Activated CD8-positive, alpha-beta memory T cell treated with anti-CD3 and anti-CD28 coated beads, Interleukin-2, amount 50 U/mL, for 4 hours (primary cell): ENCODE measurements around the gene ZMIZ1.

Source experiments
- DNase-seq: peaks from one replicate; pipeline ENCODE4 v3.0.0-alpha.2; 2020

Gene ZMIZ1

DNA sequence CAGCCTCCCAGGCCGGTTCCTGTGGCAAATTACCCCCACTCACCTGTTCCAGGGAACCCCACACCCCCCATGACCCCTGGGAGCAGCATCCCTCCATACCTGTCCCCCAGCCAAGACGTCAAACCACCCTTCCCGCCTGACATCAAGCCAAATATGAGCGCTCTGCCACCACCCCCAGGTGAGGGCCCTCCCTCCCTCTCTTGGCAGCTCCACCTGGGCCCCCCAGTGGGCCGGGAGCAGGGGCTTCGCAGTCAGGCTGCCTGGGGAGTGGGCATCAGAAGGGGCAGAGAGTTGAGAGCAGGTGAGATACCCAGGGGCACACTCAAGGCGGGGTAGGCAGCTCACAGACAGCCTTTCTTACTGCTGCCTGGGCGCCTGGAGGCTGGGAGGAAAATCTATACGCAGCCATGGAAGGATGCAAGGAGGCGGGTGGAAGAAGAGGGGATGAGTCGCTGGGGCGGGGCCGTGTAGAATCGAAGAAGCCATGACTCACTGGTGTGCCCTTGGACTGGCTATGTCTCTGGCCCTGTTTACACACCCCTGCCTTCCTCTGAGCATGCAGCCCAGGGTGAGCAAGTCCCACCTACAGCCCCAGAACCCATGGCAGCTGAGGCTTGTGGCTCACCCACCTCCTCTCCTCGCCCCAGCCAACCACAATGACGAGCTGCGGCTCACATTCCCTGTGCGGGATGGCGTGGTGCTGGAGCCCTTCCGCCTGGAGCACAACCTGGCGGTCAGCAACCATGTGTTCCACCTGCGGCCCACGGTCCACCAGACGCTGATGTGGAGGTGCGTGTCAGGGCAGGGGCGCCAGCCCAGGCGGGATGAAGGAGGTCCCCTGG, 229.9 kb downstream of the ZMIZ1 start:
- peak; percentile 51 for DNase-seq

DNA sequence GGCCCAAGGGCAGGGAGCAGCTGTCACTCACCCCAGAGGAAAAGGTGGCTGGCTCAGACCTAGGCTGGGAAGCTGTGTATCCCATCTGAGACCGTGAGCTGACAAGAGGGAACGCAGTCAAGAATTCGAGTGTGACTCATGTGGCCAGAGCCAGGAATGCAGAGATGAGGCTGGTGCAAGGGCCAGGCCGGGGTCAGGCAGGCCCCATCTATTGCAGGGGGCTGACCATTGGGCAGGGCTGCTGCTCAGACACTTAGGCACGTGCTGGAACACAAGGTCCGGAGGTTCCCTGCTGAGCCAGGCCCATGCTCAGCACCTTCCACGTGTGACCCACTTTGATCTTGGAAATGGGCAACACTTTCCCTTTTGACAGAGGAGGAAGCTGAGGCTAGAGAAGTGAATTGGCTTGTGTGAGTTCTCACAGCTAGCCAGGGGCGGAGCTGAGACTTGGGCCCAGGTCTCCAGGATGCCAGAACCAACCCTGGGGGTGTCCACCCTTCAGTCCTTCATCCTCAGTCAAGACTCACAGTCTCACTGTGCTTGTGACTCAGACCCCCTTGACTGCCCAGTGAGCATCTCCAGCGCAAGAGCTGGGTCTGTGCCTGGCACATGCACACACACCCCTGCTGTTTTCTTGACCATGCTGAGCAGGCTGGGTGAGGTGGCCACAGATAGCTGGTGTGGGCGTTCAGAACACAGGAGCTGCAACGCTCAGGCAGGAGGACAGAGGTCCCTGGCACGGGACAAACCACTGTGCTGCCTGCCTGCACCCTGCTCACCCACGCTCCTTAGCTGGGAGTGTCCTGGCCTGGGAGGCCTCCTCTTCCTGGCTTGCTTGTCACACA, 230.9 kb downstream of the ZMIZ1 start:
- DNase-seq, result no peak

DNA sequence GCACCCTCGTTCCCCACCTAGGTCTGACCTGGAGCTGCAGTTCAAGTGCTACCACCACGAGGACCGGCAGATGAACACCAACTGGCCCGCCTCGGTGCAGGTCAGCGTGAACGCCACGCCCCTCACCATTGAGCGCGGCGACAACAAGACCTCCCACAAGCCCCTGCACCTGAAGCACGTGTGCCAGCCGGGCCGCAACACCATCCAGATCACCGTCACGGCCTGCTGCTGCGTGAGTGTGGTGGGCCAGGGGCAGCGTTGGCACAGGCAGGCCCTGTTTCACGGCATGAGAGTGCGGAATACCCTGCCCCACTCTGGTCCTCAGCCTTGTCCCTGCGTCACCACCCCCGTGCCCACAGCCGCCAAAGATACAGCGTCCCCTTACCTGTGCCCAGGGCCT, 231.9 kb downstream of the ZMIZ1 start:
- no peak for DNase-seq

DNA sequence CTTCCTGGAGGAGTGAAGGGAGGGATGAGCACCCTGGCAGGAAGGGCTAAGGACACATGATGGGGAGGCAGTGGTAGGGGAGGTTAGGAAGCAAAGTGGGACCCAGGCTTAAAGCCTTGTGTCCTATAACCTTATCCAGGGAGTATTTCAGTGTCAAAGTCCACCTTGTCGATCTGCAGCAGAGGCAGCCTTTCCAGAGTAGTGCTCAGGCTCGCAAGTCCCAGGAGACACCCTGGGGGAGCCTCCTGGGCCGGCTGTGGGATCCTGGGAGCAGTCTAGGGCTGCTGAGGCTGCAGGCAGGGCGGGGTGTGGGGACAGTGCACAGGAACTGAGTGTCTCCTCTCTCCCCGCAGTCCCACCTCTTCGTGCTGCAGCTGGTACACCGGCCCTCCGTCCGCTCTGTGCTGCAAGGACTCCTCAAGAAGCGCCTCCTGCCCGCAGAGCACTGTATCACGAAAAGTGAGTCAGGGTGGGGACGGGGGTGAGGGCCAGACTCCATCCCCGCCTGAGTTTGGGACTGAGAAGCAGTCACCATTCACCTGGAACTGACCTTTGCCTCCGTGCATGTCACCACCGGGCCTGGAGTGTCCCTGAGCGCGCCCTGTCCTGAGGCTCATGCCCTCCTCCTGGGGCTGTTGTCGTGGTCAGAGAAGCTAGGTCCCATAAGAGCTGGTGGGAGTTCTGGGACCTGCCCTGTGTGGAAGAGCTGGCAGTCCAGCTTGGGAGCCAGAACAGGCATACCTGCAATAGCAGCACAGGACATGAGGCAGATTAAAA, 233.2 kb downstream of the ZMIZ1 start:
- no peak for DNase-seq

DNA sequence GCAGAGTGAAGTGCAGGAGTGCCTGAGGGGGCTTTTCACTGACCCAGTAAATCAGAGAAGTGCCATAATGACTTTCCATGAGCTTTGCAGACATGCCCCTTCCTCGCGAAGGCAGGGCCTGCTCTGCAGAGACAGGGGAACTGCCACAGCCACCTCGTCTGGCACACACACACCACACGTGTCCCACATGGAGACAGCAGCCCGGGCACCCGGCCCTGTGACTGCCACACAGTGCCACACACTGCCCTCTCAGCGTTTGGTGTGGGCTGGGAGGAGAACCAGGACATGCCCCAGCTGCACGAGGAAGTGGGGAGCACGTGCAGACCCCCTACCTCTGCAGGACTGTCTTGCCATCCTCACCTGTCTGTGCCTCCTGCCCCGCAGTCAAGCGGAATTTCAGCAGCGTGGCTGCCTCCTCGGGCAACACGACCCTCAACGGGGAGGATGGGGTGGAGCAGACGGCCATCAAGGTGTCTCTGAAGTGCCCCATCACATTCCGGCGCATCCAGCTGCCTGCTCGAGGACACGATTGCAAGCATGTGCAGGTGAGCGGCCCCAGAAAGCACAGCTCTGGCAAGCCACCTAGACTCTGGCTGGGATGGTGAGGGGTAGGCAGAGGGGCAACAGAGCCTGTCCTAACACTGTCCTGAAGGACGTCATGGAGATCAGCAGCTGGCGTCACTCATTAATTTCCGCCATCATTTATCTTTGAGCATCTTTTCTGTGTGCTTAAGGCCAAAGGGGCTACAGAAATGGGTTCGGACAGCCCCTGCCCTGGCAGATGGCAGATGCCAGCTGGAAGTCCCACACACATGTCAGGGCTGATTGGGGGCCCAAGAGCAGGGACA, 235.1 kb downstream of the ZMIZ1 start:
- no peak for DNase-seq

DNA sequence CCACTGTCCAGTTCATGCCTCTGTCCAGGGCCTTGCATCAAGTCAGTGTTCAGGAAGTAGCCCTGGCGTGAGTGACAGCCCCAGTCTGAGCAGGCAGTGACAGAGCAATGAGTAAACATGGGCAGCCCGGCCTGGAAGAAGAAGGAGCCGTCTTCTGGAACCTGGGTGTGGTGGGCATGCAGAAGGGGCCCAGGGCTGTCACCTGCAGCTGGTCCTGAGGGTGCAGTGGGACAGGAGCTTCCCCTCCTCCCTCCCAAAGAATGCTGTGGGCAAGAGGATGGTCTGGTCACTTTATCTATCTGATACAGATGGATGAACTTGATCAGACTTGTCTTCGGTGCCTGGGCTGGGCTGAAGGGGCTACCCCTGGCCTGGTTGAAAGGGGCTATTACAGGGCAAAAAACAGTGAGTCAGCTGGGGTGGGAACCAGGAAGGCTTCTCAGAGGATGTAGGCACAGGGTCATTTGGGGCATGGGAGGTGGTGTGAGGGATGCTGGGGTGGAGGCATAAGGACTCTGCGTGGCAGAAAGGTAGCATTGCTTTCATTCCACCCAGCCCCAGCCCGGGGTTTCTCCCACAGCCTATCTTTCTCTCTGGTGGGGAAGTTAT, 235.8 kb downstream of the ZMIZ1 start:
- DNase-seq, result no peak

DNA sequence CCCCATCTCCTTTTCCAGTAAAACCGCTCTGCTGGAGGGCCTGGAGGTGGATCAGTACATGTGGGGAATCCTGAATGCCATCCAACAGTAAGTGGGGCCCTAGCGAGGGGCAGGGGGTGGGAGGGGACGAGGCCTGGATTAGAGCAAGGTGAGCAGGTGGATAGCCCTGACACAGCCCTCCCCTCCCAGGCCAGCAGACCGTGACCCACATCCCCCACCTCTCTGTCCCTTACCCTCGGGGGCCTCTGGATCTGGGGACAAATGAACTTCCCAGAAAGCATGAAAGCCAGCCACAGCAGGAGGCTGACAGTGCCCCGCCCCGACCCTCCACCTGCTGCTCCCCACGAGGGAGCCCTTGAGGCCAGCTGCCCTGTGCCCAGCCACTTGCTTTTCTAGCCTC, 236.7 kb downstream of the ZMIZ1 start:
- DNase-seq, result no peak

DNA sequence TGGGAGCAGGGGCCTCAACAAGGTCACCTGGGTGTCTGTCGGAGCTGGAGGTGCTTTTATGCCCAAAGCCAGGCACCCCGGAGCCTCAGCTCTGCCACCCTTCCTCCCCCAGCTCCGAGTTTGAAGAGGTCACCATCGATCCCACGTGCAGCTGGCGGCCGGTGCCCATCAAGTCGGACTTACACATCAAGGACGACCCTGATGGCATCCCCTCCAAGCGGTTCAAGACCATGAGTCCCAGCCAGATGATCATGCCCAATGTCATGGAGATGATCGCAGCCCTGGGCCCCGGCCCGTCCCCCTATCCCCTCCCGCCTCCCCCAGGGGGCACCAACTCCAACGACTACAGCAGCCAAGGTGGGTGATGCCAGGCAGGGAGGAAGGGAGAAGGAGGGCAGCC, 237.2 kb downstream of the ZMIZ1 start:
- no peak for DNase-seq

DNA sequence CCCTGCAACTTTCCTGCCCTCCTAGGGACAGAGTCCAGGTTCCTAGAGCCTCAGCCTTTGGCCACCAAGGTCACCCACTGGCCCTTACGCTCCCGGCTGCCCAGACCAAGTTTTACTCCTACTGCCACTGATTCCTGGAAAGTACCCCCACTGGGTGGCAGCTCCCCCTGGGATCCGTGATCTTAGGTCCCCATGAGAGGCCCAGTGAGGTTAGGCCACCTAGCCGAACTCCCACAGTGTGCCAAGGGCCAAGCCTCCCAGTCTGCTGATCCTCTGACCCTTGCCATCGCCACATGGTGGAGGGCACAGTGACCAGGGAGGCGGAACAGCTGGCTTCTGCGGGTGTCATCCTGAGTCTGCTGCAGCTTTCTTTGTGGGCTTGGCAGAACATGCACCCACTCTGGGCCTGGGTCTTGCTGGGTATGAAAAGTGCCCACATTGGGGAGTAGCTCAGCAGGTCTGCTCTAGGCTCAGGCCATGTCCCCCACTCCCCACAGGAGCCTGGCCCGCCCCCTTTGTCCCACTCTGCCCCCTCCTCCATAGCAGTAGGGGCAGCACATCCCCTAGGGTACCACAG, 238.0 kb downstream of the ZMIZ1 start:
- no peak for DNase-seq

DNA sequence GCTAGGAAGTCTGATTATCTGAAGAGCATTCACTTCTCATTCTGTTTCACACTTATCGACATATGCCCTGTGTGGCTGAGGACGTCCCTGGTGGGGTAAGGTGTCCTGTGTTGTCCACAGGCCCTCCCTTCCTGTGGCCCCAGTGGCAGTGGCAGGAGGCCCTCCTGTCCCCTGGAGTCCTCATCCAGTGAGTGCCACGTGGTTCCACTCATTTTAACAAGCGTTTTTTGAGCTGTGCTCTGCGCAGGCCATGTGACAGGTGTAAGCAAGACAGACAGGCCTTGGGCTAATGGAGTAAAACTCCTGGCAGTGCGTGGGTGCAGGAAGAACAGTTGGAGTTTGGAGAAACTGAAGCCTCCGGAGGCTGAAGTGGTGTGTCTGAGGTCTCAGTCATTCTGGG, 239.2 kb downstream of the ZMIZ1 start:
- no peak for DNase-seq

DNA sequence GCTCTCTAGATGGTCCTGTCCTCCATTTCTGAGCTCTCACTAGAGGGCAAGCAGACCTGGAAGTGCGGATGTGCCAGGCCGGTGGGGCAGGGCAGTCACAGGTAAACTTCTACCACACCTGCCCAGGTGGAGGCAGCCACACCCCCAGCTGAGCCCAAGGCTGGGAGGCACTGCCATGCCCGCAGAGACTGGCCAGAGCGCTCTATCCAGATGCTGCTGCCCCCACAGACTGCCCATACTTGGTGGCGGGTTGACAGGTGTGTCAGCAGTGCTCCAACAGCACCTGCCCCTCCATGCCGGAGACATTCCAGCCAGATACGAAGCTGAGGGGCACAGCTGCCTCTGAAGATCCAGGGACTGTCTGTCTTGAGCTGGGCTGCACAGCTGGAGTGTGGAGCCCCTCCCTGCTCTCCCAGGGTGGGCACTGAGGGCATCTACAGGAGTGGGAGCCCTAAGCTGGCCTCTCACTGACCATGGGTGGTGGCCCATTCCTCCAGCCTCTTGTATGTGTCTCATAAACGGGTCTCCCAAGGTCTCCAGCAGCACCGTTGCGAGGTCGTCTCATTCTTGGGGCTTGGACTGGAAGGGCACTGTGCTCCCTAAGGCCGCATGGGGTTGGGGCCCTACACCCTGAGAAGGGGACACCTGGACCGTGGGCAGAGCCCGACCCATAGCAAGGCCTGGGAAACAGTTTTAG, 240.4 kb downstream of the ZMIZ1 start:
- no peak for DNase-seq

DNA sequence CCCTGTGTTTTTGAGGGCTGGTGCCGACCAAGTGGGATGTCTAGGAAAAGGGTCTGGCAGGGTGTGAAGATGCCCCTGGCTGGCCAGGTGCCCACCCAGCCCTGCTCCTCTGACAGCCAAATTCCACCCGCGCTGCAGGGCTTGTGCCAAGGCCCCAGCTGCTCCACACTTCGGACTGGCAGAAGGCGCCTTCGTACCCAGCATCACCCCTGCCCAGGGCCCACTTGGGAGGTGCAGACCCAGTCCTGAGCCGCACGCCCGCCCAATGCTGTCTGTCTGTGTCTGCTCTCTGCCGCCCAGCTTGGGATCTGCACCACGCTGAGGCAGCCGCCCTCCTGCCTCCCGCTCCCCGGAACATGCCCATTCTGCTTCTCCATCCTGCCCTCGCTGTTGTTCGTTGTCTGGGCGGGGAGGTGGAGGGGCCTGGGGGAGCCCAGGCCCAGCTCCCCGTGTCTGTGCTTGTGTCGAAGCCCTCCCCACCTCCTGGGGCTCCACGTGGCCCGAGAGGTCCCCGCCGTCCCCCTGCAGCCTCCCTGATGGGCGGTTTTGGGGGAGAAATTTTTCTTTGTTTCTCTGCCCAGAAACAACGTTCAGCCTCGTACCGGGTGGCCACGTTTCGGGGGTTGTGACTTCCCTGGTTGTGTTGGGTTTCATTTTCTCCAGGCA, 241.6 kb downstream of the ZMIZ1 start:
- DNase-seq, result no peak

DNA sequence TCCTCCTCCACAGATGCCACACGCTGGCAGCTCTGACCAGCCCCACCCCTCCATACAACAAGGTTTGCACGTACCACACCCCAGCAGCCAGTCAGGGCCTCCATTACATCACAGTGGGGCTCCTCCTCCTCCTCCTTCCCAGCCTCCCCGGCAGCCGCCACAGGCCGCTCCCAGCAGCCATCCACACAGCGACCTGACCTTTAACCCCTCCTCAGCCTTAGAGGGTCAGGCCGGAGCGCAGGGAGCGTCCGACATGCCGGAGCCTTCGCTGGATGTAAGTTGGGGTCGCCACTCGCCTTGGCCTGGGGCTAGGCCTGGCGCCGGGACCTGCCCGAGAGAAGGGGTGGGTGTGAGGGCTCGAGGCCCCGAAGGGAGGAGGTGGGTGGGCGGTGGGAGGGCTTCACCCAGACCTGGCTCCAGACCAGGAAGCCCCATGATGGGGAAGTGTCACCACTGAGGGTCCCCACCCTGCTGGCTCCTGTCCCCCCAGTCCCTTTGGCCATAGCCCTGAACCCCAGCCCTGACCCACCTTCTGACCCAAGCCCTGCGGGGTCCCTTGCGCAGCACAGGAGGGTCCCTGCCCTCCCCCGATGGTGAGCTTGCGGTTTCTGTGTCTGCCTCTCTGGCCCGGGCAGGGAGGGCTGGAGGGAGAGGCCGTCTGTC, 242.3 kb downstream of the ZMIZ1 start:
- DNase-seq, result no peak

DNA sequence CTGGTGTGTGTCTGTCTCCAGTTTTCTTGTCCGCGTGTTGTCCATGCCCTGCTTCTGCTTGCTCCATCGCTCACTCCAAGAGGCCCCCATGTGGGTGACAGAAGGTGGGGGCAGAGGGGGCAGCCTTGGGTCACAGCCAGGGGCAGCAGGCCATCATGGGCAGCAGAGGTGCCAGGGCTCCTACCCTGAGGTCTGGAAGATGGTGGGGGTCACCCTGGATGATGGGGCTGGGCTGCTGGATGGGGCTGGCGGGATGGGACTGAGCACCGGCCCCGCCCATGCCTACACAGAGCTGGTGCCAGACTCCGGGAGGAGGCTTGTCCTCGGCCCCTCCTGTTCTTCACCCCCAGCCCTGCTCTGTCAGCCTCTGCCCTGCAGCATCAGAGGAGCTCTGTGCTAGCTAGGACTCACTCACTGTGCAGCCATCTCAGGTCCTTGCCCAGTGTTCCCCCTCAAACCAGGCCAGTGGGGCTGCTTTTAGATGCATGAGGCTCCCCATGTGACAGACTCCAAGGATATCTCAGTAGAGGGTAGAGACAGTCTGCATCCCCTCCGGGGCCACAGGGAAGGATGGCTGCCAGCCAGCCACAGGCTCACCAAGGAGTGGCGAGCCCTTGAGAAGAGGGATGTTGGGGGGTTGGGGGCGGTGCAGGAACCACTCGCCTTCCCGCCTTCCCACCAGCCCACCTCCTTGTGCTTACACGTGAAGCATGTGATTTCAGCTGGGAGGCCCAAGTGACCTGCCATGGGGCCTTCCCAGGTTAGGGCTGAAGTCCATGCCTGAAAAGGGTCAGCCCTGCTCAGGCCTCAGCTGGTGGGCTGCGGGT, 243.0 kb downstream of the ZMIZ1 start:
- no peak for DNase-seq

DNA sequence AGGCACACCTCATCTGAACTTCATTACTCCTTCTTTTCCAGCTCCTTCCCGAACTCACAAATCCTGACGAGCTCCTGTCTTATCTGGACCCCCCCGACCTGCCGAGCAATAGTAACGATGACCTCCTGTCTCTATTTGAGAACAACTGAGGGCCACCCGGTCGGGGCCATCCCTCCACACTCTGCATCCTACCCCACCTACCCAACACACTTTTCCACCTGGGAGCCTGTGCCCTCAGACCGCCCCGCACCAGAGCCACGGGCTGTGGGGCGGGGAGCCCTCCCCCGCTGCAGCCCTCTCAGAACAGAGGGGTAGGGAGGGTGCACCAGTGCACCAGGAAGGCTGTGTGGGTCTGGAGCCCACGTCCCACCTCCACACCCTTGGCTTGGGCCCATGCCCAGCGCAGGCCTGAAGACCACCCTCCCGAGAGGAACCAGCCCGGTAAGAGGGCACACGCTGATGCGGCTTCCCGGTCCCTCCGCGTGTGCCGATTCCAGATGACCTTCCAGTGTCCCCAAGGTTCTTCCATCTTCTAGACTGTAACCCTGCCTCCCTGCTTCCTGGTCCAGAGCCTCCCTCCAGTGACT, 243.9 kb downstream of the ZMIZ1 start:
- DNase-seq, result no peak

DNA sequence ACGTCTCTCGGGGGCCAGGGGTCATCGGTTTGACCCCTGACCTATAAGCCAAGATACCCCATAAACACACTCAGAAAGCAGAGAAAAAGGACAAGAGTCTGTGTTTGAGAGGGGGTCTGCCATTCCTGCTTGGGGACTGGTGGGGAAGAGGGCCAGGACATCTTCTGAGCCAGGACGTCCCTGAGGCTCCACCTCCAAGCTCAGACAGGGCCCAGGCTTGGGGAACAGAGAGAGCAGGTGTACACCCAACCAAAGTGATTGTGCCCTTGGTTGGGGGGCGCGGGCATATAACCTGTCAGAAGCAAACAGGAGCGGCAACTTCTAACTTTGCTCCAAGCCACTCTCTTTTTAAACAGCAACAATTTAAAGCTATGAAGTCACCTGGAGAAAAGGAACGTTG, 244.6 kb downstream of the ZMIZ1 start:
- DNase-seq, result no peak

DNA sequence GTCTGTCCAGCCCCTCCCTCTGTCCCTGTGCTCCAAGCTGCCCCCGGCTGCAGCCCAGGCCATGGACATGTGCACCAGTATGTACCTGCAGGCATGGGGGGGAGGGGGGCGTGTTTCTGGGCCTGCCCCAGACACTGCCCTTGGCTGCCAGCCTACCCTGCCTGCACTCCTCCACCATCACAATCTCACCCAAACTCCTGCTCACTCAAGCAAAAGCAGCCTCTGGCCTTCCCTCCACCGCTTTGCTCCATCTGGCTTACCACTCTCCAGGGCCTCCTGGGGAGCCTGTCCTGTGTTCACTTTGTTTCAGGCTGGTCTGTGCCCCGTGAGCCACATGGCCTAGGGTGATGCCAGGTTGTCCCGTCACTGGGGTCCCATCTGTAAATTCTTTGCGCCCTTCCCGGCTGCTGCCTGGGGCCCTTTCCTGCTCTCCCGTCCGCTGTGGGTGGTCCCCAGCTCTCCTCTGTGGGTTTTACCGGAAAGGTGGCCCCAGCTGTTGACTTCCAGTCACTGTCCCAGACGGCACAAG, 245.2 kb downstream of the ZMIZ1 start:
- DNase-seq, result no peak
